Measurements from ENCODE around the gene TP53TG3B. TPM values are rescaled to one million over a fixed set of nuclear protein-coding genes. Genes with fewer than 3 reads are reported as not detected.
"Not testable (repeated sequence)": the region's sequence is repeated elsewhere in the genome, so short reads cannot be mapped to it uniquely, and the experiment has no call there.

TP53TG3B gene
- polyA plus RNA-seq (ENCODE audit: insufficient read length in 12 of 12), result not detected
- long read RNA-seq, donor 1, result 0 reads
- long read RNA-seq, donor 2, result 0 reads
- long read RNA-seq, donor 3, result 0 reads
- long read RNA-seq, donor 4, result 0 reads
- long read RNA-seq, donor 5, result 0 reads
- long read RNA-seq, donor 6, result 0 reads
- long read RNA-seq, donor 7, result 0 reads
- long read RNA-seq, donor 8, result 0 reads
- long read RNA-seq, donor 9, result 0 reads
- long read RNA-seq, donor 10, result 0 reads
- long read RNA-seq, donor 11, result 0 reads

GRCh38 chr16:33360541-33360940 is at the start of gene TP53TG3B:
TSS of gene TP53TG3B (plus strand) at chr16:33360841. CDS start at chr16:33360909, 68 bp downstream.
- DNase-seq, result not testable (repeated sequence)

GRCh38 chr16:33336226-33337012 is 24.2 kb upstream of the TP53TG3B start:
- not testable (repeated sequence) for DNase-seq

GRCh38 chr16:33337627-33338542 is 22.8 kb upstream of the TP53TG3B start:
- not testable (repeated sequence) for DNase-seq

- DNase-seq, result not testable (repeated sequence)
Observed at GRCh38 chr16:33338543-33338951, 22.1 kb upstream of the TP53TG3B start.

GRCh38 chr16:33339093-33340061 is 21.3 kb upstream of the TP53TG3B start:
- DNase-seq, result not testable (repeated sequence)

Other genes with a start within 250 kb of the TP53TG3B start
- gene TP53TG3C, start 166.6 kb upstream of the TP53TG3B start, polyA plus RNA-seq (ENCODE audit: insufficient read length in 12 of 12), result under 1 TPM in 1 of 12 donors, not detected in 11; 0.14 TPM
- under 1 TPM in 1 of 12 donors, not detected in 11; 0.12 TPM for gene TP53TG3E, start 56.5 kb upstream of the TP53TG3B start, polyA plus RNA-seq (ENCODE audit: insufficient read length in 12 of 12)
- gene TP53TG3F, start 98.8 kb downstream of the TP53TG3B start, polyA plus RNA-seq (ENCODE audit: insufficient read length in 12 of 12), result not detected